SU-DHL-6 (cell line): ENCODE measurements around the gene SULF2.

ENCODE experiments used
- CTCF ChIP-seq: fragments of 200-600 bp; sonication (generic); IDR thresholded peaks from one replicate; pipeline ENCODE4 v1.5.1; 2017; ENCODE audit warnings: antibody characterized with exemption, mild to moderate bottlenecking, low read length, moderate library complexity; ENCODE audit not compliant: insufficient read depth, poor library complexity, severe bottlenecking
- EZH2phosphoT487 ChIP-seq: fragments of 200-600 bp; sonication (generic), shearing (Covaris generic); conservative IDR thresholded peaks from 2 replicates; pipeline ENCODE4 v1.6.1; 2018; ENCODE audit warnings: mild to moderate bottlenecking, antibody characterized with exemption, low read length, moderate library complexity, mixed read lengths

GRCh38 chr20:47796971-47797370, 11.7 kb upstream of the SULF2 start:
- TF ChIP-seq CTCF, result no peak
- TF ChIP-seq EZH2phosphoT487, result no peak
